Chondrocyte (in vitro differentiated cells): ENCODE measurements around the gene MARS2. TPM values are rescaled to one million over a fixed set of nuclear protein-coding genes. Genes with fewer than 3 reads are reported as not detected.
"Not testable (repeated sequence)": the region's sequence is repeated elsewhere in the genome, so short reads cannot be mapped to it uniquely, and the experiment has no call there.

Source experiments
- DNase-seq: peaks from one replicate; pipeline ENCODE4 v3.0.0; 2021; ENCODE audit warnings: mixed read lengths, low spot score
- H3K27ac Mint-ChIP-seq: one replicate; pipeline ENCODE4 v1.8.0; 2021; ENCODE audit warnings: mild to moderate bottlenecking, moderate library complexity, mixed read lengths; ENCODE audit not compliant: unreplicated experiment
- H3K27me3 Mint-ChIP-seq: 2 replicates; pipeline ENCODE4 v1.8.0; 2021; ENCODE audit warnings: low read depth, mixed read lengths
- H3K36me3 Mint-ChIP-seq: 2 replicates; pipeline ENCODE4 v1.8.0; 2021; ENCODE audit warnings: low read depth, mixed read lengths
- H3K4me1 Mint-ChIP-seq: 2 replicates; pipeline ENCODE4 v1.8.0; 2021; ENCODE audit warnings: low read depth, mild to moderate bottlenecking, mixed read lengths
- H3K4me3 Mint-ChIP-seq: one replicate; pipeline ENCODE4 v1.8.0; 2021; ENCODE audit warnings: mild to moderate bottlenecking, moderate library complexity, mixed read lengths; ENCODE audit not compliant: unreplicated experiment
- H3K9me3 Mint-ChIP-seq: 2 replicates; pipeline ENCODE4 v1.8.0; 2021; ENCODE audit warnings: low read depth, mixed read lengths
- total RNA-seq: library from RNA; stranded (reverse); gene quantifications from 3 replicates; pipeline ENCODE4 v1.2.1, GENCODE V29; 2021
- TF ChIP-seq, protein P1 (sequence below): fragments of 200-600 bp; sonication (generic); IDR thresholded peaks from 2 replicates; pipeline ENCODE4 v1.5.0; 2021; ENCODE audit warnings: antibody characterized with exemption, mild to moderate bottlenecking, moderate library complexity

MARS2 gene
- total RNA-seq, 1 donor from 2014 or later, result 3.1 TPM

DNA sequence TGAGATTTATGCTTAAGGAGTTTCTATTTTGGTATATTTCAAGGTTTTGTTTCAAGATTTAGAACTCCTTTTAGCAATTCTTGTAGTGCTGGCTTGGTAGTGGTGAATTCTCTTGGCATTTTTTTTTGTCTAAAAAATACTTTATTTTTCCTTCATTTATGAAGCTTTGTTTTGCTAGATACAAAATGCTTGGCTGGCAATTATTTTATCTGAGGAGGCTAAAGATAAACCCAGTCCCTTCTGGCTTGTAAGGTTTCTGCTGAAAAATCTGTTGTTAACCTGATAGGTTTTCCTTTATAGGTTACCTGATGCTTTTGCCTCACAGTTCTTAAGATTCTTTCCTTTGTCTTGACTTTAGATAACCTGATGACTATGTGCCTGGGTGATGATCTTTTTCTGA is 5.4 kb upstream of the MARS2 start:
- H3K36me3 Mint-ChIP-seq, H3K27me3 Mint-ChIP-seq, H3K27ac Mint-ChIP-seq, DNase-seq, H3K4me1 Mint-ChIP-seq, H3K9me3 Mint-ChIP-seq, H3K4me3 Mint-ChIP-seq: not testable (repeated sequence)

DNA sequence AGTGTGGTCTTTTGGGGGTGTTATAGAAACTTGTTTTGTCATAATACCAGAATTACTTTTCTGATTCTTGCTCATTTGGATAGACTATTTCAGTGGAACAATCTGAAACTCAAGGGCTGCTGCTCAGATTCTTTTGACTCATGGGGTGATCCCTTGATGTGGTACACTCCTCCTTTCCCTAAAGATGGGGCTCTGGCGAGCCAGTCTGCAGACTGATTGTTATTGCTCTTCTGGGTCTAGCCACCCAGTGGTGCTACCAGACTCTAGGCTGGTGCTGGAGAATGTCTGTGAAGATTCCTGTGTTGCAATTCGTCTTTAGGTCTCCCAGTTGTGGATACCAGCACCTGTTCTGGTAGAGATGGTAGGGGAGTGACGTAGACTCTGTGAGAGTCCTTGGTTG is 4.2 kb upstream of the MARS2 start:
- Mint-ChIP-seq H3K4me3 (no peak overlapping the region), H3K27me3 (no peaks in the 10 kb centered on the region), H3K9me3 (no peaks in the 10 kb centered on the region), H3K27ac (no peak overlapping the region), H3K4me1 (peaks cover 7% of the 10 kb centered on the region), H3K36me3 (no peaks in the 10 kb centered on the region)
- TF ChIP-seq, protein P1, sequence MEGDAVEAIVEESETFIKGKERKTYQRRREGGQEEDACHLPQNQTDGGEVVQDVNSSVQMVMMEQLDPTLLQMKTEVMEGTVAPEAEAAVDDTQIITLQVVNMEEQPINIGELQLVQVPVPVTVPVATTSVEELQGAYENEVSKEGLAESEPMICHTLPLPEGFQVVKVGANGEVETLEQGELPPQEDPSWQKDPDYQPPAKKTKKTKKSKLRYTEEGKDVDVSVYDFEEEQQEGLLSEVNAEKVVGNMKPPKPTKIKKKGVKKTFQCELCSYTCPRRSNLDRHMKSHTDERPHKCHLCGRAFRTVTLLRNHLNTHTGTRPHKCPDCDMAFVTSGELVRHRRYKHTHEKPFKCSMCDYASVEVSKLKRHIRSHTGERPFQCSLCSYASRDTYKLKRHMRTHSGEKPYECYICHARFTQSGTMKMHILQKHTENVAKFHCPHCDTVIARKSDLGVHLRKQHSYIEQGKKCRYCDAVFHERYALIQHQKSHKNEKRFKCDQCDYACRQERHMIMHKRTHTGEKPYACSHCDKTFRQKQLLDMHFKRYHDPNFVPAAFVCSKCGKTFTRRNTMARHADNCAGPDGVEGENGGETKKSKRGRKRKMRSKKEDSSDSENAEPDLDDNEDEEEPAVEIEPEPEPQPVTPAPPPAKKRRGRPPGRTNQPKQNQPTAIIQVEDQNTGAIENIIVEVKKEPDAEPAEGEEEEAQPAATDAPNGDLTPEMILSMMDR, result no peak
- no peak for DNase-seq

DNA sequence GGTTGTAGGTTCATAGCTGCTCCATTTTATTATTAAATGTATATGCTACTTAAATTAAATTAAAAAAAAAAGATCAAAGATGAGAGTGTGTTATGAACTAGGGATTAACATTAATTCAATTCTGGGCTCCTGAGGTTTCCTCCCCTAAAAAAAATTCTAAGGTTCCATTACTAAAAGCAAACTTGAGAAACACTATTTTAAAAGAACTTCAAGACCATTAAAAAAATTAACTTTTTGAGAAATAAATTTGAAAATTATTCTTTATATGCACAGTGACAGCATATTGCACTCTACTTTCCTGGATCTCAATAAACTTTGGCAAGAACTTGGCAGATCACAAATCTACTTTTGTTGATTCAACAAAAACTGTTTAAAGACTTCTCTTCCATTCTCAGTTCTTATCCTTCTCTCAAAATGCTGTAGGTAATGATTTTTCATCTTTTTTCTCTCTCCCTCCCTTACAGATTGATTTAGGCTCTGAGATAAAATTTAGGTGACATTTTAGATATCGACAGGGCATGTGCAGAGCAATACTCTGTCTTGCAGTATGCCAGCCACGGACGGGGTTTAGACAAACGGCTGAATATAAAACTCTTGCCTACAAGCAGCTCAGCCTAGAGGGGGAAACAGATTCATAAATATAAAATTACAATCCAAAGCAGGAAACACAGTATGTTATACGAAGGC is 592 bp upstream of the MARS2 start:
- peaks cover under 1% of the 10 kb centered on the region for H3K36me3 Mint-ChIP-seq
- peak overlapping the region; percentile 90 for H3K27ac Mint-ChIP-seq
- no peaks in the 10 kb centered on the region for H3K27me3 Mint-ChIP-seq
- TF ChIP-seq, protein P1, result no peak
- peak overlapping the region; percentile 76 for H3K4me3 Mint-ChIP-seq
- no peaks in the 10 kb centered on the region for H3K9me3 Mint-ChIP-seq
- no peak for DNase-seq
- peaks cover 38% of the 10 kb centered on the region for H3K4me1 Mint-ChIP-seq

DNA sequence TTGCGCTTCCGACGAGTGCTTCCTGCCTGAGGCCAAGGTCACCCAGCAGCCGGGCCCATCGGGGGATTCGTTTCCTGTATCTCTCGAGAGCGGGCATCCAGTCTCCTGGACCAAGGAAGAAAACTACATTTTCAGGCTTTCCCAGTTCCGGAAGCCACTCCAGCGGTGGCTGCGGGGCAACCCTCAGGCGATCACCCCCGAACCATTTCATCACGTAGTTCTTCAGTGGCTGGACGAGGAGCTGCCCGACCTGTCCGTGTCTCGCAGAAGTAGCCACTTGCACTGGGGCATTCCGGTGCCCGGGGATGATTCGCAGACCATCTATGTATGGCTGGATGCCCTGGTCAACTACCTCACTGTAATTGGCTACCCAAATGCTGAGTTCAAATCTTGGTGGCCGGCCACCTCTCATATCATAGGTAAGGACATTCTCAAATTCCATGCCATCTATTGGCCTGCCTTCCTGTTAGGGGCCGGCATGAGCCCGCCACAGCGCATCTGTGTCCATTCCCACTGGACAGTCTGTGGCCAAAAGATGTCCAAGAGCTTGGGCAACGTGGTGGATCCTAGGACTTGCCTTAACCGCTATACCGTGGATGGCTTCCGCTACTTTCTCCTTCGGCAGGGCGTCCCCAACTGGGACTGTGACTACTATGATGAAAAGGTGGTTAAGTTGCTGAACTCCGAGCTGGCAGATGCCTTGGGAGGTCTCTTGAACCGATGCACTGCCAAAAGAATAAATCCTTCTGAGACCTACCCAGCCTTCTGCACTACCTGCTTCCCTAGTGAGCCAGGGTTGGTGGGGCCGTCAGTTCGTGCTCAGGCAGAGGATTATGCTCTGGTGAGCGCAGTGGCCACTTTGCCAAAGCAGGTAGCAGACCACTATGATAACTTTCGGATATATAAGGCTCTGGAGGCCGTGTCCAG is 1.0 kb downstream of the MARS2 start:
- TF ChIP-seq, protein P1, result no peak
- no peak for DNase-seq

GRCh38 chr2:197706839-197707207 is 1.7 kb downstream of the MARS2 start:
- TF ChIP-seq, protein P1, result no peak
- no peaks in the 10 kb centered on the region for H3K9me3 Mint-ChIP-seq
- no peaks in the 10 kb centered on the region for H3K27me3 Mint-ChIP-seq
- H3K27ac Mint-ChIP-seq, result no peak overlapping the region
- H3K4me3 Mint-ChIP-seq, result peak overlapping the region; percentile 94
- peaks cover 1% of the 10 kb centered on the region for H3K36me3 Mint-ChIP-seq
- no peak for DNase-seq
- peaks cover 43% of the 10 kb centered on the region for H3K4me1 Mint-ChIP-seq

More for the DNA sequence above, 1.0 kb downstream of the MARS2 start:
- Mint-ChIP-seq H3K27me3 (no peaks in the 10 kb centered on the region), H3K9me3 (no peaks in the 10 kb centered on the region), H3K4me1 (peaks cover 43% of the 10 kb centered on the region), H3K4me3 (peak overlapping the region; percentile 94), H3K27ac (peak overlapping the region; percentile 87), H3K36me3 (peaks cover 1% of the 10 kb centered on the region)
